GM12865 (cell line): ENCODE measurements around the gene CRYBB1.

Experiments
- DNase-seq: peaks from one replicate; pipeline ENCODE4 v3.0.0; 2010; ENCODE audit warnings: low read depth
- H3K4me3 ChIP-seq: 2 replicates; pipeline ENCODE4 v1.5.1; 2011; ENCODE audit warnings: mild to moderate bottlenecking, low read depth, low read length, control low read depth
- TF ChIP-seq, protein P1 (sequence below): IDR thresholded peaks from 2 replicates; pipeline ENCODE4 v1.5.1; 2011; ENCODE audit warnings: low read length, control low read depth, low read depth, inconsistent platforms; ENCODE audit not compliant: insufficient read depth; ENCODE audit errors: missing control alignments

CRYBB1 gene

GRCh38 chr22:26565889-26566288 lies 51.9 kb downstream of the CRYBB1 start:
- H3K4me3 ChIP-seq = no peak overlapping the region
- TF ChIP-seq, protein P1, sequence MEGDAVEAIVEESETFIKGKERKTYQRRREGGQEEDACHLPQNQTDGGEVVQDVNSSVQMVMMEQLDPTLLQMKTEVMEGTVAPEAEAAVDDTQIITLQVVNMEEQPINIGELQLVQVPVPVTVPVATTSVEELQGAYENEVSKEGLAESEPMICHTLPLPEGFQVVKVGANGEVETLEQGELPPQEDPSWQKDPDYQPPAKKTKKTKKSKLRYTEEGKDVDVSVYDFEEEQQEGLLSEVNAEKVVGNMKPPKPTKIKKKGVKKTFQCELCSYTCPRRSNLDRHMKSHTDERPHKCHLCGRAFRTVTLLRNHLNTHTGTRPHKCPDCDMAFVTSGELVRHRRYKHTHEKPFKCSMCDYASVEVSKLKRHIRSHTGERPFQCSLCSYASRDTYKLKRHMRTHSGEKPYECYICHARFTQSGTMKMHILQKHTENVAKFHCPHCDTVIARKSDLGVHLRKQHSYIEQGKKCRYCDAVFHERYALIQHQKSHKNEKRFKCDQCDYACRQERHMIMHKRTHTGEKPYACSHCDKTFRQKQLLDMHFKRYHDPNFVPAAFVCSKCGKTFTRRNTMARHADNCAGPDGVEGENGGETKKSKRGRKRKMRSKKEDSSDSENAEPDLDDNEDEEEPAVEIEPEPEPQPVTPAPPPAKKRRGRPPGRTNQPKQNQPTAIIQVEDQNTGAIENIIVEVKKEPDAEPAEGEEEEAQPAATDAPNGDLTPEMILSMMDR = no peak
- no peak for DNase-seq

- H3K4me3 ChIP-seq = no peak overlapping the region
- no peak for DNase-seq
- TF ChIP-seq, protein P1 = no peak
These were observed 52.6 kb downstream of the CRYBB1 start for GRCh38 chr22:26565181-26565580.

DNA sequence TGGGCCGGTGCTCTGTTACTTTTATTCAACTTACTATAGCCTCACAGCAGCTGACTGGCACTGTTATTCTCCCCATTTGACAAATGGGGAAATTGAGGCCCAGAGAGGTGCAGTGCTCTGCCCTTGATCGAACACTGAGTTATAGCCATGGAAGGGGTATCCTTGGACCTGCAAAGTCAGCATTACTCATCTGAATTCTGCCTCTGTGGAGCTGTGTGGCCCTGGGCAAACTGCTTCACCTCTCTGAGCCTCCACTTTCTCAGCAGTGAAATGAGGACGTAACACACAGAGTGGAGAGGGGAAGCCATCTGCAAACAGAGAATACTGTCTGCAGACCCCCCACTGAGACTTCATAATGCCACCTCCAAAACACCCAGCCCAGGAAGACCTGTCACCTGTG lies 53.2 kb downstream of the CRYBB1 start:
- DNase-seq = no peak
- TF ChIP-seq, protein P1 = no peak
- H3K4me3 ChIP-seq = no peak overlapping the region

GRCh38 chr22:26564181-26564580 lies 53.6 kb downstream of the CRYBB1 start:
- TF ChIP-seq, protein P1 = no peak
- no peak for DNase-seq
- no peak overlapping the region for H3K4me3 ChIP-seq

GRCh38 chr22:26563022-26563421 lies 54.8 kb downstream of the CRYBB1 start:
- no peak overlapping the region for H3K4me3 ChIP-seq
- DNase-seq = peak; percentile 43
- TF ChIP-seq, protein P1 = peak; percentile 16

GRCh38 chr22:26561756-26562417 lies 55.9 kb downstream of the CRYBB1 start:
- TF ChIP-seq, protein P1 = no peak
- no peak for DNase-seq
- H3K4me3 ChIP-seq = no peak overlapping the region

GRCh38 chr22:26559961-26560575 lies 57.8 kb downstream of the CRYBB1 start:
- TF ChIP-seq, protein P1 = no peak
- no peak overlapping the region for H3K4me3 ChIP-seq
- no peak for DNase-seq
